ENCODE measurements around the gene NSMCE1.

DNA sequence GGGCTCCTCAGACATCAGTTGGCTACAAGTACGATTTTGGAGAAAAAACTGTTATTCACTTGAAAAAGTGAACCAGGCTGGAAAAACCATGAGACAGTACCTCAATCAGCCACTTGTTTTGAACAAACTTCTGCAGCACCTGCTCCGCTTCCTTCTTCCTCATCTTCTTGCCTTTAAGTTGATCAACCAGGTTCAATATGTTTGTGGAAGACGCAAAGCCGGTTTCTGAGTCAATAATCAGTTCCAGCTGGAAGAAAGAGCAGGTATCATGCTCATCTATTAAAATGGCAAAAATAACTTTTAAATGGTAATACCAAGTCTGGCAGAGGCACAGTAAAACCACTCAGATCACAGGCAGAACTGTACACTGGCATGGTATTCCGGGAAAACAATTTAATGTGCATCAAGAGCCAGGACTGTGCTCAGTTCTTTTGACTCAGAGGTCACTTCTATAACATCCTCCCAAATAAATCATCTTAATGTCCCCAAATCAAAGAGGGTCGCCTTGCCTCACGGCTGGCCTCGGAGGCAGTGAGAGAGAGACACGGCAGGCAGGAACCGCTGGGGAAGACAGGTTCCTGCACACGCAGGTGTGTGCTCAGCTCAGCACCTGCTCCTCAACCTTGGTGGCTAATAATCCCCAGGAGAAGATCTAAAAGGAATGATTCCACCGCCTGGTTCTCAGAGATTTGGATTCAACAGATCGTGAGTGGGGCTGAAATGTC is 35.5 kb downstream of the NSMCE1 start:
- TF ChIP-seq, protein P1, sequence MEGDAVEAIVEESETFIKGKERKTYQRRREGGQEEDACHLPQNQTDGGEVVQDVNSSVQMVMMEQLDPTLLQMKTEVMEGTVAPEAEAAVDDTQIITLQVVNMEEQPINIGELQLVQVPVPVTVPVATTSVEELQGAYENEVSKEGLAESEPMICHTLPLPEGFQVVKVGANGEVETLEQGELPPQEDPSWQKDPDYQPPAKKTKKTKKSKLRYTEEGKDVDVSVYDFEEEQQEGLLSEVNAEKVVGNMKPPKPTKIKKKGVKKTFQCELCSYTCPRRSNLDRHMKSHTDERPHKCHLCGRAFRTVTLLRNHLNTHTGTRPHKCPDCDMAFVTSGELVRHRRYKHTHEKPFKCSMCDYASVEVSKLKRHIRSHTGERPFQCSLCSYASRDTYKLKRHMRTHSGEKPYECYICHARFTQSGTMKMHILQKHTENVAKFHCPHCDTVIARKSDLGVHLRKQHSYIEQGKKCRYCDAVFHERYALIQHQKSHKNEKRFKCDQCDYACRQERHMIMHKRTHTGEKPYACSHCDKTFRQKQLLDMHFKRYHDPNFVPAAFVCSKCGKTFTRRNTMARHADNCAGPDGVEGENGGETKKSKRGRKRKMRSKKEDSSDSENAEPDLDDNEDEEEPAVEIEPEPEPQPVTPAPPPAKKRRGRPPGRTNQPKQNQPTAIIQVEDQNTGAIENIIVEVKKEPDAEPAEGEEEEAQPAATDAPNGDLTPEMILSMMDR (IDR thresholded peaks at IDR 0.05) = no peak
- TF ChIP-seq EZH2 (IDR thresholded peaks at IDR 0.05; ENCODE audit: borderline replicate concordance, insufficient read depth, low read depth, low read length, poor library complexity, severe bottlenecking) = no peak

Measured in B cell (primary cell).